ENCODE data around the gene HOXB6.

Gene HOXB6

GRCh38 chr17:48546137-48546923, 58.5 kb downstream of the HOXB6 start:
- Histone ChIP-seq H3K36me3 (ENCODE audit: control insufficient read depth in 2 of 2, insufficient read depth in 1 of 2, low read length in 2 of 2) (peaks cover 10 to 29% of the 10 kb centered on the region in 2 experiments), H3K27ac (ENCODE audit: extremely low read depth, low read depth, low read length) (peak overlapping the region; percentile 100), H3K4me1 (ENCODE audit: control insufficient read depth, insufficient read depth, low read length) (peaks cover 48% of the 10 kb centered on the region), H3K4me3 (ENCODE audit: low read depth, low read length) (no peak overlapping the region), H3K9me3 (ENCODE audit: control insufficient read depth, insufficient read depth, low read depth, low read length) (no peaks in the 10 kb centered on the region)
- POLR2A ChIA-PET, result interaction anchor here (0.6 to 1.8 kb wide), 14 partner anchors 9 to 527 kb away, joined by 3 to 22 read pairs (median 4); partner anchors contain the start of genes HOXB5 and HOXB9
- CTCF ChIA-PET, result interaction anchor here (1.0 to 3.1 kb wide), 5 partner anchors 9 to 53 kb away, joined by 3 to 15 read pairs (median 5); no protein-coding TSS in a partner anchor
- TF ChIP-seq ZNF629 (tag by site-specific recombination; IDR thresholded peaks at IDR 0.05) (no peak), MYNN (tag by site-specific recombination; IDR thresholded peaks at IDR 0.05; ENCODE audit: borderline replicate concordance) (no peak), ZNF416 (tag by site-specific recombination; IDR thresholded peaks at IDR 0.05) (no peak), ZNF391 (tag by site-specific recombination; IDR thresholded peaks at IDR 0.05; ENCODE audit: borderline replicate concordance, low read depth) (no peak), REST (tag by site-specific recombination; IDR thresholded peaks at IDR 0.05) (peak; percentile 47), ZNF239 (tag by site-specific recombination; IDR thresholded peaks at IDR 0.05) (no peak), PATZ1 (tag by site-specific recombination; IDR thresholded peaks at IDR 0.05) (peak; percentile 72; the same call in 1 of the 2 replicates), ZNF48 (tag by site-specific recombination; IDR thresholded peaks at IDR 0.05) (no peak), ZNF366 (tag by site-specific recombination; conservative IDR thresholded peaks at IDR 0.05) (no peak), ZNF580 (tag by site-specific recombination; IDR thresholded peaks at IDR 0.05) (no peak), ZNF837 (tag by site-specific recombination; IDR thresholded peaks at IDR 0.05) (no peak), SP3 (tag by site-specific recombination; IDR thresholded peaks at IDR 0.05) (no peak), KLF9 (tag by site-specific recombination; IDR thresholded peaks at IDR 0.05; ENCODE audit: low read depth) (no peak), ZNF423 (tag by site-specific recombination; IDR thresholded peaks at IDR 0.05) (peak; percentile 14; the same call in 1 of the 2 replicates), ZBTB11 (tag by site-specific recombination; conservative IDR thresholded peaks at IDR 0.05; ENCODE audit: low read depth) (no peak), KLF1 (tag by site-specific recombination; IDR thresholded peaks at IDR 0.05) (no peak), ZNF148 (tag by site-specific recombination; IDR thresholded peaks at IDR 0.05; ENCODE audit: borderline replicate concordance) (no peak), ZNF600 (tag by site-specific recombination; IDR thresholded peaks at IDR 0.05) (peak; percentile 73; the same call in 1 of the 2 replicates), IKZF3 (tag by site-specific recombination; IDR thresholded peaks at IDR 0.05) (peak; percentile 73), ZNF830 (tag by site-specific recombination; IDR thresholded peaks at IDR 0.05; ENCODE audit: low read depth) (no peak), ZBTB48 (tag by site-specific recombination; IDR thresholded peaks at IDR 0.05) (no peak; the same call in 1 of the 2 replicates), ZNF10 (tag by site-specific recombination; IDR thresholded peaks at IDR 0.05) (0 out of 2 replicates have a peak, but pooled peaks have one; percentile 14), ZNF214 (tag by site-specific recombination; IDR thresholded peaks at IDR 0.05; ENCODE audit: borderline replicate concordance) (no peak), ZNF404 (tag by site-specific recombination; IDR thresholded peaks at IDR 0.05) (no peak), ZNF169 (tag by site-specific recombination; IDR thresholded peaks at IDR 0.05) (no peak)
